GM12865 (cell line): ENCODE results near the gene MYO1A.
A peak's percentile ranks its signal among the peaks of the same experiment; 100 is the strongest.

Experiments
- DNase-seq: peaks from one replicate; pipeline ENCODE4 v3.0.0; 2010; ENCODE audit warnings: low read depth
- H3K4me3 ChIP-seq: 2 replicates; pipeline ENCODE4 v1.5.1; 2011; ENCODE audit warnings: mild to moderate bottlenecking, low read depth, low read length, control low read depth
- CTCF ChIP-seq: IDR thresholded peaks from 2 replicates; pipeline ENCODE4 v1.5.1; 2011; ENCODE audit warnings: low read length, control low read depth, low read depth, inconsistent platforms; ENCODE audit not compliant: insufficient read depth; ENCODE audit errors: missing control alignments

The MYO1A gene

GRCh38 chr12:56994231-56994746 lies 55.6 kb downstream of the MYO1A start:
- no peak for TF ChIP-seq CTCF
- DNase-seq, result no peak
- H3K4me3 ChIP-seq, result no peak overlapping the region

- no peak overlapping the region for H3K4me3 ChIP-seq
- no peak for DNase-seq
- no peak for TF ChIP-seq CTCF
Observed at GRCh38 chr12:56993346-56993745, 56.6 kb downstream of the MYO1A start.

- H3K4me3 ChIP-seq, result no peak overlapping the region
- DNase-seq, result peak; percentile 33
- no peak for TF ChIP-seq CTCF
Observed at GRCh38 chr12:56991319-56992246, 58.3 kb downstream of the MYO1A start.

GRCh38 chr12:56990648-56991318 lies 59.1 kb downstream of the MYO1A start:
- DNase-seq, result no peak
- no peak for TF ChIP-seq CTCF
- no peak overlapping the region for H3K4me3 ChIP-seq

- TF ChIP-seq CTCF, result no peak
- no peak for DNase-seq
- no peak overlapping the region for H3K4me3 ChIP-seq
Observed at GRCh38 chr12:56989861-56990610, 59.9 kb downstream of the MYO1A start.

GRCh38 chr12:56988207-56988739 lies 61.7 kb downstream of the MYO1A start:
- no peak for TF ChIP-seq CTCF
- no peak overlapping the region for H3K4me3 ChIP-seq
- peak; percentile 1 for DNase-seq
